ENCODE results near the gene ADAMTS6. TPM values are rescaled to one million over a fixed set of nuclear protein-coding genes. Genes with fewer than 3 reads are reported as not detected.

Gene ADAMTS6
- total RNA-seq, 6 donors from 2014 or later = 2.2 to 19.4 (median 6.5) TPM

DNA sequence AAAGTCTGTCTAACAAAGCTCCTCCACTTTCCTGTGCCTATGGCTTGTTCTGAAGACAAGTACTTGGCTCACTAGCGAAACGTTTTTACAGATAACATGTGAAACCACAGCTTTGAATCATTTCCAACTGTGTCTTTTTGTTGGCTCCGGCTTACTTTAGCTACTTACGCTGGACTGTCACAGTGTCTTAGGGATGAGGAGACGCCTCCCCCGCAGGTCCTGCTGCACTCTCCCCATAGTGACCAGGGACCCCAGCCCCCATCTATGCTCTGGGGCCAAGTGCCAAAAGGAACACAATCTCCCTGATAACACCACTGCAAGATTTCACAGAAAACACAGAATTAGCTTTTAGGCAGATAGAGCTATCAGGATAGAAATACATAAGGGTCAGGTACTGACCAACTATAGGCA, 219.1 kb downstream of the ADAMTS6 start:
- no peak for DNase-seq
- Histone ChIP-seq H3K36me3 (no peaks in the 10 kb centered on the region), H3K4me3 (no peak overlapping the region), H3K4me1 (no peaks in the 10 kb centered on the region), H3K9me3 (no peaks in the 10 kb centered on the region), H3K27me3 (no peaks in the 10 kb centered on the region), H3K27ac (no peak overlapping the region)
- ATAC-seq (ENCODE audit: low FRiP score in 2 of 2) = peak in 1 of 2 donors; percentile 80
- WGBS, 2 donors = 14 to 24% methylated on average over 6 of the region's 6 CpGs
- no peak for TF ChIP-seq EP300 (IDR thresholded peaks at IDR 0.05)
- no peak for TF ChIP-seq POLR2AphosphoS5 (IDR thresholded peaks at IDR 0.05)
- TF ChIP-seq POLR2A (IDR thresholded peaks at IDR 0.05) = no peak
- no peak for TF ChIP-seq CTCF (IDR thresholded peaks at IDR 0.05)

DNA sequence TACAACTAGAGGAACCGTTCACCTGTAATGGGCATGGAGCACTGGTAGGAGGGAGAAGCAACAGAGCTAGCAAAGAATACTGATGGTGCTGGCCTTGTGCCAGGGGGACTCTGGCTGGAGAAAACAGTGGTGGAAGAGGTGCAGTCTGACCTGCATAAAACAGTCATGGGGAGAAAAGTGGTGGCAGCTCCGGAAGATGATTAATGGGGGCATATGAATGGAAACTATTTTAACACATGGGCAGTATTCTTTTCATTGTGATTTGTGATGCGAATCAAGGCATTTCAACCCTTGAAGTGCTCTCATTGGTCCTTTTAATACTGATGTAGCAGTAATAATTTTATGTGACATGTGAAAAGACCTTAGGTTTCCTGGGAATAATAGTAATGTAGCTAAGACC, 219.6 kb downstream of the ADAMTS6 start:
- Histone ChIP-seq H3K4me1 (no peaks in the 10 kb centered on the region), H3K36me3 (no peaks in the 10 kb centered on the region), H3K27ac (no peak overlapping the region), H3K9me3 (no peaks in the 10 kb centered on the region), H3K4me3 (no peak overlapping the region), H3K27me3 (no peaks in the 10 kb centered on the region)
- 78 to 85% methylated on average over 3 of the region's 3 CpGs for WGBS, 2 donors
- ATAC-seq (ENCODE audit: low FRiP score in 2 of 2) (no peak), DNase-seq (no peak)
- TF ChIP-seq CTCF (IDR thresholded peaks at IDR 0.05) (no peak), POLR2AphosphoS5 (IDR thresholded peaks at IDR 0.05) (no peak)

DNA sequence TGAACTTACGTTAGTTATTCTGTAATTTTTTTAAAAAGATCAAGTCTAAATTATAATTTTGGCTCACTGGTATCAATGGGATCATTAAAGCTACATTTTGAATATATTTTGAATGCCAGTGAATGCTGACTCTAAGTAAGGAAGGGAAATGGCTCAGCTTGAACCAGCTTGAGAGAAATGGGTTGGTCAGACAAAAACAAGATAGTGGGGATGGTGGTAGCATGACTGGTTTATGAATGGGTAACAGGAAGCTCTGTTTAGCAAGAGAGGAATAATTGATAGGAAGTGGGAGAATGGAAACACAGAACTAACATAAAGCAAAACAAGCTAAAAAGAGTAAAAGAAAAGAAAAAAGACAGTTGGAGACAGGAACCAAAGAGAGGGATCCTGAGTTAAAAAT, 220.2 kb downstream of the ADAMTS6 start:
- DNase-seq = no peak
- WGBS, 2 donors = 88 to 90% methylated on average over 1 of the region's 1 CpG
- no peaks in the 10 kb centered on the region for H3K4me1 ChIP-seq
- no peaks in the 10 kb centered on the region for H3K27me3 ChIP-seq
- no peaks in the 10 kb centered on the region for H3K36me3 ChIP-seq
- no peak overlapping the region for H3K4me3 ChIP-seq
- no peaks in the 10 kb centered on the region for H3K9me3 ChIP-seq
- TF ChIP-seq EP300 (IDR thresholded peaks at IDR 0.05) (no peak), POLR2A (IDR thresholded peaks at IDR 0.05) (no peak), CTCF (IDR thresholded peaks at IDR 0.05) (no peak), POLR2AphosphoS5 (IDR thresholded peaks at IDR 0.05) (no peak)
- ATAC-seq (ENCODE audit: low FRiP score in 2 of 2) = no peak
- no peak overlapping the region for H3K27ac ChIP-seq

GRCh38 chr5:65255294-65255693, 226.4 kb downstream of the ADAMTS6 start:
- Histone ChIP-seq H3K36me3 (no peaks in the 10 kb centered on the region), H3K9me3 (no peaks in the 10 kb centered on the region), H3K27ac (no peak overlapping the region), H3K4me1 (no peaks in the 10 kb centered on the region), H3K27me3 (no peaks in the 10 kb centered on the region), H3K4me3 (no peak overlapping the region)
- TF ChIP-seq POLR2A (IDR thresholded peaks at IDR 0.05) = no peak
- no peak for DNase-seq
- ATAC-seq (ENCODE audit: low FRiP score in 2 of 2) = no peak
- 78 to 82% methylated on average over 3 of the region's 3 CpGs for WGBS, 2 donors

DNA sequence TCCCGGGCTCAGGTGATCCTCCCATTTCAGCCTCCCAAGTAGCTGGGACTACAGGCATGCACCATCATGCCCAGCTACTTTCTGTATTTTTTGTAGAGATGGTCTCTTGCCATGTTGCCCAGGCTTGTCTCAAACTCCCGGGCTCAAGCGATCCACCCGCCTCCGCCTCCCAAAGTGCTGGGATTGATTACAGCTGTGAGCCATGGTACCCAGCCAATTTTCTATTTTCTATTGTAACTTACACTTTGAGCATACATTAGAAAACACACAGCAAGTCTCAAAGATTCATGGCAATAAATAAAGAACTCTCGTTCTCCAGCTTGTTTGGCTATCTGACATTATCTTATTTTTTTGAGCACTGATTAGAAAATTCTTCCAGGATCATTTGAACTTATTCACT, 228.7 kb downstream of the ADAMTS6 start:
- 83 to 88% methylated on average over 6 of the region's 6 CpGs for WGBS, 2 donors
- H3K4me1 ChIP-seq = no peaks in the 10 kb centered on the region
- H3K9me3 ChIP-seq = no peaks in the 10 kb centered on the region
- no peak for ATAC-seq (ENCODE audit: low FRiP score in 2 of 2)
- H3K4me3 ChIP-seq = no peak overlapping the region
- H3K27me3 ChIP-seq = no peaks in the 10 kb centered on the region
- H3K27ac ChIP-seq = no peak overlapping the region
- TF ChIP-seq EP300 (IDR thresholded peaks at IDR 0.05) = no peak
- TF ChIP-seq POLR2A (IDR thresholded peaks at IDR 0.05) = no peak
- TF ChIP-seq CTCF (IDR thresholded peaks at IDR 0.05) = no peak
- TF ChIP-seq POLR2AphosphoS5 (IDR thresholded peaks at IDR 0.05) = no peak
- DNase-seq = no peak
- no peaks in the 10 kb centered on the region for H3K36me3 ChIP-seq

Measured in upper lobe of left lung (tissue), 6 donors.